Panc1 (cell line): ENCODE results near the gene MPO.

ENCODE experiments used
- CTCF ChIP-seq: fragments of 450-650 bp; IDR thresholded peaks from 2 replicates; pipeline ENCODE4 v1.5.1; 2017; ENCODE audit warnings: mild to moderate bottlenecking
- POLR2AphosphoS5 ChIP-seq: IDR thresholded peaks from 2 replicates; pipeline ENCODE4 v1.6.1; 2012; ENCODE audit warnings: mild to moderate bottlenecking, low read depth, low read length, moderate library complexity
- REST ChIP-seq, 2 experiments: IDR thresholded peaks; 2 replicates each; pipeline ENCODE4 v1.6.1; 2011 to 2012; ENCODE audit warnings: low read depth in 2 of 2, control low read depth in 1 of 2, low read length in 1 of 2, mild to moderate bottlenecking in 1 of 2, moderate library complexity in 1 of 2; ENCODE audit not compliant: insufficient read depth in 1 of 2
- SIN3A ChIP-seq: IDR thresholded peaks from 2 replicates; pipeline ENCODE4 v1.6.1; 2012; ENCODE audit warnings: low read depth, mild to moderate bottlenecking, low read length, moderate library complexity, borderline replicate concordance; ENCODE audit not compliant: insufficient read depth
- TCF7L2 ChIP-seq: IDR thresholded peaks from 2 replicates; pipeline ENCODE4 v1.6.1; 2011; ENCODE audit warnings: mild to moderate bottlenecking, low read depth, low read length, inconsistent platforms

- TF ChIP-seq CTCF (no peak), REST (IDR thresholded peaks at IDR 0.05; ENCODE audit: insufficient read depth in 1 of 2, low read depth in 2 of 2, low read length in 1 of 2) (no peak), POLR2AphosphoS5 (no peak), TCF7L2 (no peak), SIN3A (no peak)
Measured at GRCh38 chr17:58324409-58325288, 43.9 kb upstream of the MPO start.
